HepG2 (cell line): ENCODE results near the gene TAF4B.

Source experiments
- CTCF ChIP-seq: sonication (generic); formaldehyde crosslinking; IDR thresholded peaks from 2 replicates; pipeline ENCODE4 v1.5.0; 2020; ENCODE audit warnings: mild to moderate bottlenecking, missing genetic modification reagents, moderate library complexity
- MYC ChIP-seq: sonication (generic); formaldehyde crosslinking; IDR thresholded peaks from 2 replicates; pipeline ENCODE4 v1.9.0; 2021; ENCODE audit warnings: missing genetic modification reagents, borderline replicate concordance
- NR3C1 ChIP-seq: sonication (generic); formaldehyde crosslinking; IDR thresholded peaks from 2 replicates; pipeline ENCODE4 v1.4.0; 2020; ENCODE audit warnings: missing genetic modification reagents
- POLR2A ChIP-seq, 2 experiments: IDR thresholded peaks; 2 replicates each; pipeline ENCODE4 v1.6.1; 2011; ENCODE audit warnings: low read depth in 2 of 2, low read length in 2 of 2, mild to moderate bottlenecking in 1 of 2, moderate library complexity in 1 of 2; ENCODE audit not compliant: insufficient read depth in 1 of 2
- RAD21 ChIP-seq: fragments of 450-650 bp; formaldehyde crosslinking; IDR thresholded peaks from 2 replicates; pipeline ENCODE4 v1.5.0; 2020; ENCODE audit warnings: mild to moderate bottlenecking
- ZMYM2 ChIP-seq: sonication (generic); formaldehyde crosslinking; IDR thresholded peaks from 2 replicates; pipeline ENCODE4 v1.8.0; 2022; ENCODE audit warnings: mild to moderate bottlenecking, missing genetic modification reagents

GRCh38 chr18:26406324-26406723, 180.1 kb downstream of the TAF4B start:
- no peak for TF ChIP-seq POLR2A (IDR thresholded peaks at IDR 0.05; ENCODE audit: insufficient read depth in 1 of 2, low read depth in 2 of 2, low read length in 2 of 2)
- TF ChIP-seq CTCF (CRISPR knock-in tag): no peak
- TF ChIP-seq ZMYM2 (CRISPR knock-in tag): no peak
- TF ChIP-seq MYC (CRISPR knock-in tag): no peak
- TF ChIP-seq NR3C1 (CRISPR knock-in tag): no peak
- TF ChIP-seq RAD21: no peak
